IPS DF 6.9 (cell line): ENCODE data around the gene NHS.

Source experiments
- DNase-seq: peaks from one replicate; pipeline ENCODE4 v3.0.0-alpha.2; 2013; ENCODE audit warnings: low read depth, low spot score
- H3K27ac ChIP-seq: one replicate; pipeline ENCODE4 v1.5.1; 2013; ENCODE audit warnings: low read length, control low read depth
- H3K27me3 ChIP-seq: 2 replicates; pipeline ENCODE4 v1.6.1; 2013; ENCODE audit warnings: mild to moderate bottlenecking, low read length; ENCODE audit not compliant: control insufficient read depth, insufficient read depth
- H3K36me3 ChIP-seq: 2 replicates; pipeline ENCODE4 v1.6.1; 2013; ENCODE audit warnings: low read length; ENCODE audit not compliant: control insufficient read depth, insufficient read depth
- H3K4me1 ChIP-seq: 2 replicates; pipeline ENCODE4 v1.6.1; 2013; ENCODE audit warnings: low read length; ENCODE audit not compliant: control insufficient read depth, insufficient read depth
- H3K4me3 ChIP-seq: 2 replicates; pipeline ENCODE4 v1.5.1; 2013; ENCODE audit warnings: mild to moderate bottlenecking, low read length
- H3K9me3 ChIP-seq: 2 replicates; pipeline ENCODE4 v1.6.1; 2013; ENCODE audit warnings: low read length, inconsistent platforms; ENCODE audit not compliant: control insufficient read depth, insufficient read depth
- WGBS: extraction: QIAGEN DNeasy Blood & Tissue Kit; methylation state at CpG from one replicate; pipeline ENCODE4 v1.1.7; 2013; ENCODE audit warnings: mixed read lengths, missing lambda C conversion rate; ENCODE audit not compliant: insufficient read length, insufficient coverage; 5-methylcytosine and 5-hydroxymethylcytosine counted together

The NHS gene

DNA sequence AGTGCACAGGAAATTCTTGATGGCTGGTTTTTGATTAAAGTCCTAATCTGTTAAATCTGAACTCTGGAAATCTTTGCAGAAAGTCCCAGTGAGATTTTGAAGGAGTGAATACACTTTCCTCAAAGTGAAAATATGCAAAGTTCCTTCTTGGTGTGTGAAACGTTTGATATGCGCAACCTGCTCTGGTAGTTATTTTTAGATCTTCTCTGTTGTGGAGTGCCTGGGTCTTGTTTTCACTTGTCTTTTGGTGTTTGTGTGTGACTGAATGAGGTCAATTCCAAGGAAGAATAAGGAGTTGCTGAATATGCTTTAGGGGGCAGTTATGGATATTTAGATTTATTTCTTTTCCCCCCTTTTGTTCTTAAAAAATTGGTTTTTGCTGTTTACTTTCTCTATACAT, 404.0 kb downstream of the NHS start:
- H3K9me3 ChIP-seq, result no peaks in the 10 kb centered on the region
- no CpG with 5 or more reads among the region's 2 CpGs for WGBS
- no peak overlapping the region for H3K4me3 ChIP-seq
- no peaks in the 10 kb centered on the region for H3K27me3 ChIP-seq
- H3K27ac ChIP-seq, result no peak overlapping the region
- H3K4me1 ChIP-seq, result no peaks in the 10 kb centered on the region
- no peak for DNase-seq
- no peaks in the 10 kb centered on the region for H3K36me3 ChIP-seq

DNA sequence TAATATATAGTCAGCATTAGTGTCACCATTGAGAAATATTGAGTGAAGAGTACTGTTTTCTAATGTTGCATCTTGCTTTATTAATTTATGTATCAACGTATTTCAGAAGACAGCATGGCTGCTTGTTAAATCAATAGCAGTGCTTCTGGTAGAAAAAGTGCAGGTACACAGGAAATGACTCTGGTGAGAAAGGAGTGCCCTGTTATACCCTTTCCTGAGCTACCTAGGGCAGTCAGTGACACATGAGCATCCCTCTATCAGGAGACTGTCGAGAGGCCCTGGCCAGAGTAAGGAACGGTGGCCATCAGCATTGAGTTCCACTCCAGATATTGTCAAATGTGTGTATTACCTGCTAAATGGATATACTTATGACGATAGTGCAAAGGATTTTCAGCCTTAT, 404.4 kb downstream of the NHS start:
- Histone ChIP-seq H3K4me3 (no peak overlapping the region), H3K4me1 (no peaks in the 10 kb centered on the region), H3K27ac (no peak overlapping the region), H3K27me3 (no peaks in the 10 kb centered on the region), H3K9me3 (no peaks in the 10 kb centered on the region), H3K36me3 (no peaks in the 10 kb centered on the region)
- DNase-seq, result no peak
- WGBS, result no CpG with 5 or more reads among the region's 4 CpGs
